NCI-H69 (cell line): ENCODE data around the gene IGFBP7.

Experiments used
- DNase-seq: peaks from one replicate; lab custom pipeline; 2025; lab: John Stamatoyannopoulos, UW

Gene IGFBP7

GRCh38 chr4:57129477-57129876 lies 19.3 kb upstream of the IGFBP7 start:
- no peak for DNase-seq

GRCh38 chr4:57127361-57127760 lies 17.2 kb upstream of the IGFBP7 start:
- DNase-seq = no peak

GRCh38 chr4:57125996-57126395 lies 15.8 kb upstream of the IGFBP7 start:
- peak; percentile 13 for DNase-seq

GRCh38 chr4:57124145-57124544 lies 14.0 kb upstream of the IGFBP7 start:
- peak; percentile 54 for DNase-seq

- no peak for DNase-seq
Measured at GRCh38 chr4:57122959-57123358, 12.8 kb upstream of the IGFBP7 start.

- peak; percentile 24 for DNase-seq
Measured at GRCh38 chr4:57119054-57119651, 9.0 kb upstream of the IGFBP7 start.

- no peak for DNase-seq
Measured at GRCh38 chr4:57117491-57117890, 7.3 kb upstream of the IGFBP7 start.

GRCh38 chr4:57116245-57116644 lies 6.1 kb upstream of the IGFBP7 start:
- no peak for DNase-seq

- no peak for DNase-seq
Measured at GRCh38 chr4:57114973-57115372, 4.8 kb upstream of the IGFBP7 start.

- no peak for DNase-seq
Measured at GRCh38 chr4:57113870-57114269, 3.7 kb upstream of the IGFBP7 start.

GRCh38 chr4:57110640-57111511 lies 691 bp upstream of the IGFBP7 start:
- DNase-seq = peak; percentile 31

GRCh38 chr4:57109411-57109846 lies 756 bp downstream of the IGFBP7 start:
- no peak for DNase-seq

- no peak for DNase-seq
Measured at GRCh38 chr4:57106181-57106580, 4.0 kb downstream of the IGFBP7 start.

- DNase-seq = no peak
Measured at GRCh38 chr4:57104706-57105560, 5.3 kb downstream of the IGFBP7 start.

- no peak for DNase-seq
Measured at GRCh38 chr4:57103051-57103450, 7.1 kb downstream of the IGFBP7 start.

GRCh38 chr4:57102050-57102624 lies 8.0 kb downstream of the IGFBP7 start:
- no peak for DNase-seq

- DNase-seq = no peak
Measured at GRCh38 chr4:57100979-57101651, 9.1 kb downstream of the IGFBP7 start.

- no peak for DNase-seq
Measured at GRCh38 chr4:57099363-57099762, 10.8 kb downstream of the IGFBP7 start.

GRCh38 chr4:57098941-57099340 lies 11.2 kb downstream of the IGFBP7 start:
- DNase-seq = no peak

GRCh38 chr4:57098415-57098814 lies 11.8 kb downstream of the IGFBP7 start:
- DNase-seq = no peak

- DNase-seq = no peak
Measured at GRCh38 chr4:57097711-57098110, 12.5 kb downstream of the IGFBP7 start.

GRCh38 chr4:57095956-57096355 lies 14.2 kb downstream of the IGFBP7 start:
- no peak for DNase-seq
